Sciatic nerve (tissue), 2 donors: Measurements from ENCODE around the gene RNF141. TPM values are rescaled to one million over a fixed set of nuclear protein-coding genes. Genes with fewer than 3 reads are reported as not detected.

Source experiments
- ATAC-seq: fragments of 200-7000 bp; cut with Tn5 transposase; one replicate; pipeline ENCODE4 v1.9.1; 2020; ENCODE audit warnings: mild to moderate bottlenecking, moderate library complexity
- DNase-seq: peaks from one replicate; pipeline ENCODE4 v3.0.0-alpha.2; 2020; ENCODE audit warnings: low spot score
- intact Hi-C: fragments of 100-400 bp; cut with DNase I; formaldehyde crosslinking; loops from one replicate; pipeline ENCODE4 v1.14.2; 2022
- total RNA-seq: library from RNA; stranded (reverse); fragmentation: NEBNext Ultra II Directional; extraction: Animal tissue kit (Norgen Biotek cat#: 25700); gene quantifications from one replicate; pipeline ENCODE4 v1.2.1, GENCODE V29; 2021
- donor health status: DM: no; HTN: no; CAD: no.
- donor health status: DM: no; HTN: no; CAD: no.

Gene RNF141
- total RNA-seq, 1 donor from 2014 or later, result 84.7 TPM

DNA sequence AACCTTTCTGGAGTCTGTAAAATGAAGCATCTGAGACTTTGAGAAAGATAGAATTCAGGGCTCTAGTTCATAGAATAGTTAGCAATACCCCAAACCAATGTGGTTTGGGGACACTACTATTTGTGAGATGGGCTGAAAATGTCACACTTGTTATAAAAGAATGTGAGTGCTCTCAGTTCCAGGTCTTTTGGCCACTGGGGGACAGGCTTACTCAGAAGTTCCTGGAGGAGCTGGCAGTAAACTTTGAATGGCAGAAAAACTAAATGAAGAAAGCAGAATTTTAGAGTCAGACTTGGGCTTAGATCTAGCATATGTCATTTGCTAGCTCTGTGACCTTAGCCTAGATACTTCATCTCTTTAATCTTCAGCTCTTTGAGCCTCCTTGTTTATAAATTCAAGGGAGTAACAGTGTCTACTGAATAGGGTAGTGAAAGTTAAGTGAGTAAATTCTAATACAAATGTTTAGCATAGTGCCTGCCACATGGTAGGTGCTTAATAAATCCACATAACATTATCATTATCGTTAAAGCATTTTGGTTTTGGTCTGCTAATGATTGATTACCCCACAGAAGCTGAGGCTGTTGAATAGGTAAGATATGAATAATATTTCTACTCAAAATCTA lies 23.8 kb upstream of the RNF141 start:
- DNase-seq (no peak), ATAC-seq (no peak)
- intact Hi-C loops, result no loop called here

DNA sequence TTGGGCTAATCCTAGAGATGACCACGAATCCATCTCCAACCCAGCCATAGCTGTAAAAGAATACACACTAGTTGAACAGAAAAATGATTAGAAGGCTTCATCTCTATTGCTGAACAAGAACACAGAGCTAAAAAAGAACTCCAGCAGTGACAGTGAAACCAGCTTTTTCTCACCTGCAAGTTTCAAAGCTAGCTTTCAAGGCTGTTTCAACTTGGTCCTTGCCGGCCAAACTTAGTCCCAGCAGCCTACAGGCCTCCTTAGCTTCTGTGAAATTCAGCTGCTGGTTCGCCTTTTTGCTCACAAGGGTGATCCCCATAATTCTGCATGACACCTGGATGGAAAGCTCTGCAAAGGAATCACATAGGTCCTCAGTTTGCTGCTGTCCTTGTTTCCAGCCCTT lies 23.0 kb upstream of the RNF141 start:
- no peak for ATAC-seq
- intact Hi-C loops, result no loop called here

DNA sequence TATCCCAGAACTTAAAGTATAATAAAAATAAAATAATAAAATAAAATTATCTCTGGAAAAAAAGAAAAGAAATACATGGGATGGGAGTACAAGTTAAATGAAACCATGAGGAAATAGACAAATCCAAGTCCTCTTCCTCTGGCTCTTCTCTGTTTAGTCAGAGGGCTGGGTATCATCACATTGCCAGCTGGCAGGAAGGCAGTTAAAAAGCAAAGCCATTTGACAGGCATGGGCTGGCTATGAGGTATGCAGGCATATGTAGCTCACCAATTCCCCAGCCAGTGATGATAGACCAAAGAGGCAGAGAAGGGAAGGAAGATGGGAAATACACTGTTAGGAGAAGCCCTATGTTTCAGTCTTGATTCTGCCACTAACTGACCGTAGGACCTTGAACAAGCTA lies 21.0 kb upstream of the RNF141 start:
- intact Hi-C loops, result no loop called here
- DNase-seq, result no peak
- no peak for ATAC-seq

More for the DNA sequence above, 23.0 kb upstream of the RNF141 start:
- DNase-seq, result no peak

DNA sequence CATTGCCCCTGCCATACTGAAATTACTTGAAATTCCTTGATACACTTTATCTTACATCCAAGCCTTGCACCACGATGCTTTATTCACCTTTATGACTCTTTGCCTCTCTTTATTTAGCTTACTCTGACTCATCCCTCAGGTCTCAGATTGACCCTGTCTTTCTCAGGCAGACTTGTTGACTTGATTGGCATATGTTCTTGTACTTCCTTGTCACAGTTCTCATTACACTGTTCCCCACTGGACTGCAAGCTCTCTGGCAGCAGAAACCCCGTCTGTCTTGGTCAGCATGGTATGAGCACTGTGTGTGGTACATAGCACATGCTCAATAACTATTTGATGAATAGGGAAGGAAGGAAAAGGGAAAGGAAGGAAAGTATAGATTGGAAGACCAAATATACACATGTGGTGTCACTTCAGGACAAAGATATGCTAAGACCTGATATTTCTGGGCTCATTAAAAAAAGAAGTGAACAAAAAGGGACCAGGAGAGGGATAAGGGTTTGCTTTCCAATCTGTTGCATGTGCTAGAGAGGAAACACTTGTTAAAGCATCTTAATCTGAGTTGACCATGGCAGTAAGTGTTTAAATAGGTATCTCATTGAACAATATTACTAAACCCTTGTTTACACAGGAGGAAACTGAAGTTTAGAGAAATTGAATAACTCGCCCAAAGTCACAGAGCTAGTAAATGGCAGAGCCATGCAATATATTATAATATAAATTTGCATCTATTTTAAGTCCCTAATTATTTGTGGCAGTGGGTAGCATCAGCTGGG lies 20.2 kb upstream of the RNF141 start:
- ATAC-seq, result no peak
- no peak for DNase-seq
- intact Hi-C loops, result no loop called here

DNA sequence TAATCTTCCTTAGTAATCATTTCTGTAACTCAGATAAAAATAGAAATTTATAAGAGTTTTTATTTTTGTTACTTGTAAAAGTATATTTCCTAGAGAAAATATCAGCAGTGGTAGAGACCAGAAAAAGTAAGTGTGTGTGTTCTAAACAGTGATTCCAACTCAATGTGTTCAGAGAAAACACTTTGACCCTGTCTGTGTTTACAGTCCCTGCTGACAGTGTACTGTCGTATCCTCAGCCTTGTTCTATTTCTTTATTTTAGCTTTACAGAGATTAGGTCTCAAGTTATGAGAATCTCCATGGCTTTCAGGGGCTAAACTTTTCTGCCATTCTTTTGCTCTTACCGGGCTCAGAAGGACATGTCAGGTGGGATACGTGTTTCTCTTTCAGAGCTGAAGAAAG lies 17.3 kb upstream of the RNF141 start:
- ATAC-seq (no peak), DNase-seq (no peak)
- intact Hi-C loops, result no loop called here

DNA sequence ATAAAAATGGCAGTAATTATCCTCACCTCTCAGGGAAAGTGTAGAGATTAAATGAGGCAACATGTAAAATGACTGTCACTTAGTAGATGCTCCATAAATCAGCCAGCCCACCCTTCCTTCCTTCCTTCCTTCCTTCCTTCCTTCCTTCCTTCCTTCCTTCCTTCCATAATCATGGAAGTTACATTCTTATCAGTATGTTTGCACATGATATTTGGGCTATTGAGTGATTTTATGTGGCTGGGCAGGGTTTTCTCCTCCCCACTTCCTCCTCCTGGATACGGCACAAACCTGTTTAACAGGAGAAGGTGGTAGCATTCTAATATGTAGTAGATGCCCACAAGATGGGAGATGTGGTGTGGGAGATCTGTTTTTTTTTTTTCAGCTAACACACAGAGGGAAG lies 15.6 kb upstream of the RNF141 start:
- no peak for ATAC-seq
- intact Hi-C loops, result no loop called here
- DNase-seq, result no peak

DNA sequence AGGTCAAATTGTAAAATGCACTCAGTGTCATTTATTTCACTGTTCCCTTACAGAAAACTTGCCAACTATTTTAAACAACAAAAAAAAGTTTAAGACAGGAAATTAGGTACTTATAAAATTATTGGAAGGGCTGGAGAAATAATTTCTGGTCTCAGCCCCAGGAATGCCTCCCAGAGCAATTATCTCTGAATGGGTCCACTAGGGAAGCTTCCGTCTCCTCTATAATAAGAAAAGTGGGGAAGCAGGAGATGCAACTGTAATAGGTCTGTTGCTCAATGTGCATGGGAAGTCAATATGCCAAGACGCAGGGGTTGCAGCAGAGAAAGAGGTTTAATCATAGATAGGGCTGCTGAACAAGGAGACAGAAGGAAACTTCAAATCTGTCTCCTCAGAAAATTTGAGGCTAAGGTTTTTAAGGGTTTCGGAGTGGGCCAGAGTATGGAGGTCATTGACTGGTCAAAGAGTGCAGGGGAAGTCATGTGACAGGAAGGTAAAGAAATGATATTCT lies 10.9 kb upstream of the RNF141 start:
- intact Hi-C loops, result no loop called here
- no peak for ATAC-seq
- DNase-seq, result no peak

DNA sequence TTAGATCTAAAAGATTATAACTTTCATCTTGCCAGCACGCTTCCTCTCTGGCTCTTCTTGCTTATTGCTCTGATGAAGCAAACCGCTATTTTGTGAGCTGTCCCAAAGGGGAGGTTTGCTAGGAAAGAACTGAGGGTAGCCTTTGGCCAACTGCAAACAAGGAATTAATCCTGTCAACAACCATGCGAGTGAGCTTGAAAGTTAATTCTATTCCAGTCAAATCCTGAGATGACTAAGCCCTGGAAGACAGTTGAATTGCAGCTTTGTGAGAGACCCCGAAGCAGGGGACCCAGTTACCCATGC lies 10.3 kb upstream of the RNF141 start:
- DNase-seq (no peak), ATAC-seq (no peak)
- intact Hi-C loops, result no loop called here

DNA sequence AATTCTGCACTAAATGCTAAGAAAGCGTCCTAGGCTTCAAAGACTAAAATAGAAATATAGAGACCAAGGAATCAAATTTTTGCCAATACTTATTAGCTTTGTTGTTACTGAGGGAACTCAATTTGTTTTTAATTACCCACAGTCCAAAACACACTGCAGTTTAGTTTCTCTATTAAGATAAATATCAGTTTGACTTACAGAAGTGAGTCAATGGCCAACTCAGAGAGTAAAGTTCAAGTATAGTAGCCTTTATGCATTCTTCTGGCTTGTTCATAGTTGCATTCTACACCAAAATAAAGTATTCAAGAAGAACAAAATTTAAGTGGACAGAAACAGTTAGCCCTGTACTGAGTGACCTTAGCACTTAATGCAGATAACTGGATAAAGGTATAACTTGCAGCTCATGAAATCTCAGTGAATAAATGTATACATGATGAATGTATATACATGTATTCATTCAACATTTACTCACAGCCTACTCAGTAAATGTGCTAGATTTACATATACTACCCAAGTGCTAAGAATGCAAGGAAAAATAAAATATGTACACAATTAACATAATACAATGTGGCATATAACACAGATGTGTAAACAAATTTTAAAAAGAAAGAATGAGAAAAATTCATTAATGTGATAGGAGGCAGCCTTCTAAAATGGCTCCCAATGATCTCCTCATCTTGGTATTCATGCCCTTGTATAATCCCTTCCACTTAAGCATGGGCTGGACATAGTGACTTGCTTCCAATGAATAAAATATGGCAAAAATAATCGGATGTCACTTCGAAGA lies 9.7 kb upstream of the RNF141 start:
- no peak for ATAC-seq
- intact Hi-C loops, result no loop called here
- DNase-seq, result no peak

DNA sequence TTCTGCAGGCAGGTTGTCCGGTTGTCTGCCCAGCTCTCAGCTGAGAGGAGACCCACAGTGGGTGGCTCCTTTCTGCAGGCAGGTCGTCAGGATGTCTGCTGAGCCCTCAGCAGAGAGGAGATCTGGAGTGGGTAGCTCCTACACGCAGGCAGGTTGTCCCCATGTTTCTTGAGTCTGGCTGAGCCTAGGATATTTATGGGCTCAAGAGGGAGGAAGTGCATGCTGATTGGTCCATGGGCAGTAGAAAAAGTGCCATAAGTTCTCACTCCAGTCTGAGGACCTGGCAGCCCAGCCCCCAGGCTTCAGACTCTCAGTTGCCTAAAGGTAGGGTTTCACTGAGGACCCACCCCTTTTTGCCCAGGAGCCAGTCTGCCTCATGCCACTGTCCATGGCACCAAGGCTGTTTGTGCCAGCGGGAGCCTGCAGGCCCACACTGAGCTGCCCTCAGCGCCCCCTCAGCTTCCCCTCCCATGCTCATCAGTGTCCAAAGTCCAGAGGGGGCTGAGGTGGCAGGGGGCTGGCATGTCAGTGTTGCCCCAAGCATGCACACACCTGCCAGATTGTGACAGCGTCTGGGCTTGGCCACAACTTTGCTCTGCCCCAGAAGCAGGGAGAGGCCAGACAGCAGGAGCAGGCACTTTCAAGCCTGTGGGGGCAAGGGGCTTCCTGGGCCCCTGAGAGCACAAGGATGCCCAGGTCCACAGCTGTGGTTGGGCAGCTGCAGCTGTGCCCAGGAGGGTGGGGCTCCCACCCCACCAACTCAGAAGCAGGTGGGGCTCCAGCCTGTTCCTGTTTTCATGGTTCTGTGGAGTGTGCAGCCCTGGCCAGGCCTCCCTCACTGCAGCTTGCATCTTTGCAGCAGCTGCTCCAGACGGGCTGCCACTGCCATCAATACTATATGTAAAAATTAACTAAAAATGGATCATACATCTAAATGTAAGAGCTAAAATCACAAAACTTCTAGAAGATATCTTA lies 3.8 kb upstream of the RNF141 start:
- intact Hi-C loops, result loop anchor here (5.0 kb wide), 1 partner anchor 1653 kb away; no protein-coding TSS in a partner anchor
- no peak for ATAC-seq
- DNase-seq, result no peak

DNA sequence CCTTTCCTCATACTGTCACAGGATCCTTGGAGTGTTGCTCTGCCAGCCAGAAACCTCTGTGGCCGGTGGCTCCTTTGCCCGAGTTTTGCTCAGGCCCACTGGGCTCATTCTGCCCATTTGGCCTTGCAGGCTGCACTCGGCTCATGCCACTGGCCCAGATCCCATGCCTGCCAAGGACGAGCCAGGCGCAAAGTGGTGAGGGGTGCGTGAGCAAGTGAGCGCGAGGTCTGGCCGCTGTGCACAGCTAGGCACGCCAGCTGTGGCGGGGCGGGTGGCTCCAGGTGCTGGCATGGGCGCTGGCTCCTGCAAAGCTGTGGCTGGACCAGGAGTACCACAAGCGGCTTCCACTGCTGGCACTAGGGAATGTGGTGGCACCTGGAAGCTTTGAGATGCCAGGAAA lies 2.8 kb upstream of the RNF141 start:
- DNase-seq (no peak), ATAC-seq (no peak)
- intact Hi-C loops, result no loop called here

DNA sequence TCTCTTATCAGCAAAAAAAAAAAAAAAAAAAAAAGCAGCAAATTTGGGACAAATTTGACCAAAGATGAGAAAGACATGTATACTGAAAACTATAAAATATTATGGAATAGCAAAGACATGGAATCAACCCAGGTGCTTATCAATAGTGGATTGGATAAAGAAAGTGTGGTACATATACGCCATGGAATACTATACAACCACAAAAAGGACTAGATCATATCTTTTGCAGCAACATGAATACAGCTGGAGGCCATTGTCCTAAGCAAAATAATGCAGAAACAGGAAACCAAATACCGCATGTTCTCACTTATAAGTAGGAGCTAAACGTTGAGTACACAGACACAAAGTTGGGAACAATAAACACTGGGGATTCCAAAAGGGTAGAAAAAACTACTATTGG lies 1.8 kb upstream of the RNF141 start:
- no peak for ATAC-seq
- intact Hi-C loops, result no loop called here
- no peak for DNase-seq

DNA sequence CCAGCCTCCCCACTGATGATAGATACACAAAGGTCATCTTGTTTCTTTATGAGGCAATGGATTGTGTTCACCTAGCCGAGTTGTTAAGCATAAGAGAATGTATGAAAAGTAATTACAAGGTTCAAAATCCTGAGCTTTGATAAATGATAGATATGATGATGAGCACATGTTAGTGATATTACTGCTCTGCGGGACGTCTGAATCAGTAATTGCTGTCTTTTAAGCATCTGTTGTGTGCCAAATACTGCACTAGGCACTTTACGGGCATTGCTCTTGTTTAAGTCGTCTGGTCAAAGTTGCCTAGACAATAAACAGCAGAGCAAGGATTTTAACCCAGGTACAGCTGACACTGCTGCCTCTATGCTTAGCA lies 559 bp upstream of the RNF141 start:
- DNase-seq, result no peak
- ATAC-seq, result no peak
- intact Hi-C loops, result no loop called here

DNA sequence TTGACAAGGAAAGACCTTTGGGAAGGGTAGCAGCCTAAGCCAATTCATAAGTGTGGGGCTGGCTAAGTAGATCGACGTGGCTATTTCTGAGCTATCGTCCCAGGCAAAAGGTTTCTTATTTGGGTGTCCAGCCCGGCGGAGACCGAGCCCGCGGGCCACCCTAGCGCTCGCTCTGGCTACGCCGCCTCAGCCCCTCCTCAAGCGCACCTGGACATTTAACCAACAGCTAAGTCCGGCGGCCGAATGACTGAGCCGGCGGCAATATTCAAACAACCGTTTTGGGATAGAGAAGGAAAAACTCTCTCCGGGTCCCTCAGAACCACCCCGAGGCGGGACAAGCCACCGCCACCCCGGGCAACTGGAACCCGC lies 457 bp downstream of the RNF141 start:
- intact Hi-C loops, result no loop called here
- DNase-seq, result no peak
- ATAC-seq, result peak; percentile 45

DNA sequence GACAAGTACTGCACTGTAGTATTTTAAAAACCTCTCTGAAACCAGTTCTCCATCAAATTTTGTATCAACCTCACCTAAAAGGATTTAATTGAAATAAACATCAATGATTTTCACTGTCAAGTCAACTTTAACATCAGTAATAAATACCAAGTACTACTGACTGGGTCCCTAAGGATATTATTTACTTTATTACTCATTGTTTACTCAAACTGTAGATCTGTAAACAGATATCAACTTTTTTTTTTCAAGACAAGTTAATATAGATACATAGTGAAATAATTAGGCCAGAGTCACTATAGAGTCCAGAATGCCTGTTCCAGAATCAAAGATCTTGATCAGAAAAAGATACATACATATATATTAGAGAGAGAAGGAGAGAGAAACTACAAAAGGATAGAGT lies 1.6 kb downstream of the RNF141 start:
- intact Hi-C loops, result no loop called here
- ATAC-seq (no peak), DNase-seq (no peak)

DNA sequence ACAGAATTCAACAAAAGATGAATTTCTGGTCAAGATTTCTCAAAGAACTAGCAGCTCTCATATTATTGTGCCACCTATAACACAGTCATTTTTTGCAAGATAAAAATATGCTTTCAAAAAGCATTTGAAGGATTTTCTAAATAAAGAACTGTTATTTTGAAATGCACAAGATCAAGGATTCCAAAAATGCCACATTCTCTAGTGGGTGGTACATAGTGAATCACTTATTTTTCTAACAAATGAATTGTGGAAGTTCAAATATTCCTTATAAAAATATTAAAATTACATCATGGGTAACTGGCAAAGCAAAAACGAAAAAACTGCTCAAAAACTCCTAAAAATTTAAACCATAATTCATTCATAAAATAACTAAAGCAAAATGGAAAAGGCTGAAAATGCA lies 2.1 kb downstream of the RNF141 start:
- no peak for ATAC-seq
- no peak for DNase-seq
- intact Hi-C loops, result no loop called here

DNA sequence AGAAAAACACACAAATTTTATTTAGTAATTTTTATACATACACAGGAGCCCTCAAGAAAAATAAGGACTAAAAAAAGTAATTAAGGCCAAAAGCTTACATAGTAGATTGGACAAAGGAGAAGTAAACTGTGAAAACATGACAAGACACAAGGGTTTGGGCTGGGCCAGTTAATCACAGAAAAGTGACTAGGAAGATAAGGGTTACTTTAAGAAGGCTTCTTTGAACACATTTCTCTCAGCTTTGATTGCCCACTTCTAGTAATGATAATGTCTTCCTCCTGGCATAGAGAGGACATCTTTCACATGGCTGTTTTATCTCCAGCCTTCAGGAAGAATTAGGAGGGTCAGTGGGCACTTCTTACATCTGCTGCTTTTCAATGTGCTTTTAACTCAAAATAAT lies 3.4 kb downstream of the RNF141 start:
- intact Hi-C loops, result no loop called here
- DNase-seq (no peak), ATAC-seq (no peak)

DNA sequence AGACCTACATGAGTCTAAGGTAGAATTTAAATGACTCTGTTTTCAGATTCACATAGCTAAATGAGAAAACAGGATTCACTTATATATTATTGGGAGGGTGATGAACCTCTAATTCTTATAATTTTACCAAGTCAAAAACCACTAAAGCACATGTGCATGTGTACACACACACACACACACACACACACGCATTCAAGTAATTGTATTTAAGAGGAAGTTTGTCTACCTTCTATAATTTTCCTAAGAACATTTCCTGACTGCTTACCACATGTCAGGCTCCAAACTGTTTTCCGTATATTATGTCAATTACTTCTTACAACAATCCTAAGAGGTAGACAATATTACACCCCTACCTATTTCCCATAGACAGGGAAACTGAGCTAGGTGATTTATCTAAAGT lies 6.7 kb downstream of the RNF141 start:
- ATAC-seq (no peak), DNase-seq (no peak)
- intact Hi-C loops, result no loop called here

DNA sequence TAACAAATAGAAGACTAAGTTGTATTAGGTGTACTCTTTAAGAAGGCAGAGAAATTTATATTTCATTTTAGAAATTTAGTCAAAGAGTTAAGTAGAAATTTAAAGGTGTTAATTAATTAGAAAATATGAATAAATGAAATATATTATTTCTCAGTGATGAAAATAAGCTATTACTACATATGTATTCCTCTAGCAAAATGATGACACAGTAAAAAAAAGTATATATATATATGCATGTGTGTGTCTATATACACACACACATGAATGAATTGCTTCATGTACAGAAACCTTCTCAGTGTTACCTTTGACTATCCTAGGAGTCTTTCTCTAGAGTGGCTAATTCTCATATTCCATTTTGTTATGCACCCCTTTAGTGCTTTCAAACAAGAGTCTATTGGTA lies 7.7 kb downstream of the RNF141 start:
- DNase-seq (no peak), ATAC-seq (no peak)
- intact Hi-C loops, result no loop called here
